HL-60 (cell line): ENCODE data around the gene NBEAL2.

Source experiments
- CTCF ChIP-seq: IDR thresholded peaks from one replicate; pipeline ENCODE4 v1.5.1; 2011; ENCODE audit warnings: low read length, control low read depth, inconsistent platforms; ENCODE audit not compliant: insufficient read depth
- GABPA ChIP-seq: IDR thresholded peaks from 2 replicates; pipeline ENCODE4 v1.6.1; 2012; ENCODE audit warnings: low read depth
- POLR2AphosphoS5 ChIP-seq: IDR thresholded peaks from 2 replicates; pipeline ENCODE4 v1.6.1; 2012; ENCODE audit warnings: low read depth
- SPI1 ChIP-seq: IDR thresholded peaks from 2 replicates; pipeline ENCODE4 v1.6.1; 2012; ENCODE audit warnings: low read depth, mild to moderate bottlenecking, borderline replicate concordance

GRCh38 chr3:47028667-47029066 is 49.2 kb downstream of the NBEAL2 start:
- no peak for TF ChIP-seq CTCF
- TF ChIP-seq POLR2AphosphoS5, result no peak
- no peak for TF ChIP-seq GABPA
- TF ChIP-seq SPI1, result no peak
